Endothelial cell of umbilical vein (primary cell): ENCODE data around the gene TMEM114. TPM values are rescaled to one million over a fixed set of nuclear protein-coding genes. Genes with fewer than 3 reads are reported as not detected.

Experiments
- BruUV-seq: library from RNA; stranded (reverse); fragments of 400-500 nt; replicated peaks from 2 replicates; lab custom pipeline; 2021; lab: Mats Ljungman, UMichigan
- CTCF ChIA-PET: fragments of 300-600, 350-600 bp; sonication (Branson Sonifier 250); formaldehyde crosslinking; loops from one replicate; lab custom pipeline; 2021; ENCODE audit warnings: antibody characterized with exemption, inconsistent platforms; lab: Charles Lee
- POLR2A ChIA-PET: fragments of 300-600, 350-600 bp; sonication (Branson Sonifier 250); formaldehyde crosslinking; loops from one replicate; lab custom pipeline; 2021; ENCODE audit warnings: antibody characterized with exemption, inconsistent platforms; lab: Charles Lee
- DNase-seq: peaks from one replicate; pipeline ENCODE4 v3.0.0-alpha.2; 2011; ENCODE audit warnings: low read depth, low spot score
- FAIRE-seq: peaks from 2 replicates; lab custom pipeline; 2011; peaks lifted over from hg19 to GRCh38; lab: Jason Lieb, UNC
- H2AFZ ChIP-seq: 2 replicates; pipeline ENCODE4 v1.6.0; 2012; ENCODE audit warnings: low read depth, low read length, control low read depth, inconsistent platforms
- H3K27ac ChIP-seq: 2 replicates; pipeline ENCODE4 v1.5.1; 2011; ENCODE audit warnings: low read depth, mild to moderate bottlenecking, control low read depth, low read length, moderate library complexity; ENCODE audit not compliant: insufficient read depth
- H3K27me3 ChIP-seq, 2 experiments: 2 replicates each; pipeline versions ENCODE4 v1.6.0 to v1.6.1; 2011; ENCODE audit warnings: low read length in 2 of 2, mixed read lengths in 1 of 2; ENCODE audit not compliant: control insufficient read depth in 2 of 2, insufficient read depth in 2 of 2
- H3K36me3 ChIP-seq, 2 experiments: 2 replicates in 1 of 2; 3 replicates in 1 of 2; pipeline ENCODE4 v1.5.1; 2011; ENCODE audit warnings: low read length in 2 of 2, mild to moderate bottlenecking in 1 of 2, moderate library complexity in 1 of 2; ENCODE audit not compliant: control insufficient read depth in 2 of 2, insufficient read depth in 2 of 2; ENCODE audit errors: extremely low read depth in 1 of 2
- H3K4me1 ChIP-seq: 3 replicates; pipeline ENCODE4 v1.5.1; 2011; ENCODE audit warnings: mild to moderate bottlenecking, low read length; ENCODE audit not compliant: control insufficient read depth, insufficient read depth; ENCODE audit errors: extremely low read depth
- H3K4me2 ChIP-seq: 2 replicates; pipeline ENCODE4 v1.6.1; 2011; ENCODE audit warnings: low read length, control low read depth, mixed read lengths; ENCODE audit not compliant: insufficient read depth
- H3K4me3 ChIP-seq, 3 experiments: fragments of 200-600 bp in 1 of 3; sonication (generic), shearing (Covaris generic) in 1 of 3; replicated peaks in 1 of 3; 2 replicates each; pipeline ENCODE4 v1.5.1; 2011 to 2016; ENCODE audit warnings: control low read depth in 3 of 3, low read length in 3 of 3, mild to moderate bottlenecking in 2 of 3, inconsistent platforms in 1 of 3, low read depth in 1 of 3, moderate library complexity in 1 of 3; ENCODE audit not compliant: insufficient read depth in 1 of 3
- H3K79me2 ChIP-seq: 2 replicates; pipeline ENCODE4 v1.6.0; 2012; ENCODE audit warnings: low read length, inconsistent platforms; ENCODE audit not compliant: control insufficient read depth, insufficient read depth
- H3K9ac ChIP-seq: replicated peaks from 2 replicates; pipeline ENCODE3; 2011; ENCODE audit warnings: low read length, control low read depth; ENCODE audit not compliant: insufficient read depth; ENCODE audit errors: extremely low read depth
- H3K9me1 ChIP-seq: replicated peaks from 3 replicates; pipeline ENCODE4 v1.6.0; 2011; ENCODE audit warnings: mild to moderate bottlenecking, low read length; ENCODE audit not compliant: control insufficient read depth, insufficient read depth; ENCODE audit errors: extremely low read depth
- H3K9me3 ChIP-seq: replicated peaks from 2 replicates; pipeline ENCODE4 v1.5.1; 2012; ENCODE audit warnings: low read length, inconsistent platforms; ENCODE audit not compliant: control insufficient read depth, insufficient read depth
- H4K20me1 ChIP-seq: replicated peaks from 2 replicates; pipeline ENCODE3; 2011; ENCODE audit warnings: mild to moderate bottlenecking, low read length; ENCODE audit not compliant: control insufficient read depth, insufficient read depth; ENCODE audit errors: extremely low read depth
- CTCF ChIP-seq, 2 donors: IDR thresholded peaks; 1 replicate in 1 of 2; 2 replicates in 1 of 2; pipeline ENCODE4 v1.5.1; 2011; ENCODE audit warnings: low read length in 2 of 2, mild to moderate bottlenecking in 2 of 2, moderate library complexity in 2 of 2, control low read depth in 1 of 2, inconsistent platforms in 1 of 2, low read depth in 1 of 2; ENCODE audit not compliant: insufficient read depth in 1 of 2; ENCODE audit errors: extremely low read depth in 1 of 2
- EZH2 ChIP-seq: IDR thresholded peaks from 2 replicates; pipeline ENCODE4 v1.6.1; 2012; ENCODE audit warnings: borderline replicate concordance, low read depth, mild to moderate bottlenecking, moderate library complexity, low read length, inconsistent platforms; ENCODE audit not compliant: severe bottlenecking
- FOS ChIP-seq: IDR thresholded peaks from 2 replicates; pipeline ENCODE4 v1.6.1; 2011; ENCODE audit warnings: mild to moderate bottlenecking, low read length, moderate library complexity, borderline replicate concordance; ENCODE audit not compliant: insufficient read depth
- GATA2 ChIP-seq: IDR thresholded peaks from 2 replicates; pipeline ENCODE4 v1.7.0; 2011; ENCODE audit warnings: low read depth, mild to moderate bottlenecking, moderate library complexity, mixed read lengths, low read length; ENCODE audit not compliant: insufficient read length, insufficient read depth
- JUN ChIP-seq: IDR thresholded peaks from 2 replicates; pipeline ENCODE4 v1.6.1; 2011; ENCODE audit warnings: borderline replicate concordance, low read depth; ENCODE audit not compliant: insufficient read length, insufficient read depth
- MYC ChIP-seq: IDR thresholded peaks from one replicate; pipeline ENCODE4 v1.6.1; 2011; ENCODE audit warnings: mild to moderate bottlenecking, low read depth, low read length
- POLR2A ChIP-seq: IDR thresholded peaks from 2 replicates; pipeline ENCODE4 v1.6.1; 2012; ENCODE audit warnings: low read depth, mild to moderate bottlenecking, control low read depth, low read length
- POLR2AphosphoS5 ChIP-seq: IDR thresholded peaks from 2 replicates; pipeline ENCODE4 v1.6.1; 2012; ENCODE audit warnings: low read depth, mild to moderate bottlenecking, control low read depth, low read length, moderate library complexity; ENCODE audit not compliant: insufficient read depth
- dilution Hi-C: fragments of 300-500 bp; cut with MboI; formaldehyde crosslinking; loops from one replicate; pipeline ENCODE4 v1.15.0; 2019; ENCODE audit warnings: low sequenced_read_pairs; ENCODE audit not compliant: extremely low pct_ligation_motif_present
- intact Hi-C: fragments of 100-400 bp; cut with micrococcal nuclease; formaldehyde crosslinking; loops from one replicate; pipeline ENCODE4 v1.10.0; 2022
- polyA plus RNA-seq, 4 experiments: library from polyadenylated mRNA; depleted of rRNA in 3 of 4; stranded (reverse) in 3 of 4; unstranded in 1 of 4; fragments of >200 nt; gene quantifications; 2 replicates each; pipeline versions ENCODE4 v1.2.1 to v1.2.3, GENCODE V29; 2011 to 2012; ENCODE audit warnings: missing spikeins in 1 of 4
- total RNA-seq: library from RNA; stranded (reverse); gene quantifications from 2 replicates; pipeline ENCODE4 v1.2.3, GENCODE V29; 2021
- TF ChIP-seq, protein P1 (sequence below): IDR thresholded peaks from 2 replicates; pipeline ENCODE4 v1.6.1; 2011; ENCODE audit not compliant: insufficient read depth, insufficient read length

The TMEM114 gene
- total and polyA plus RNA-seq, 2 donors (not counting 3 experiments of a cell fraction or from before 2014, with no cell fraction given), result not detected

DNA sequence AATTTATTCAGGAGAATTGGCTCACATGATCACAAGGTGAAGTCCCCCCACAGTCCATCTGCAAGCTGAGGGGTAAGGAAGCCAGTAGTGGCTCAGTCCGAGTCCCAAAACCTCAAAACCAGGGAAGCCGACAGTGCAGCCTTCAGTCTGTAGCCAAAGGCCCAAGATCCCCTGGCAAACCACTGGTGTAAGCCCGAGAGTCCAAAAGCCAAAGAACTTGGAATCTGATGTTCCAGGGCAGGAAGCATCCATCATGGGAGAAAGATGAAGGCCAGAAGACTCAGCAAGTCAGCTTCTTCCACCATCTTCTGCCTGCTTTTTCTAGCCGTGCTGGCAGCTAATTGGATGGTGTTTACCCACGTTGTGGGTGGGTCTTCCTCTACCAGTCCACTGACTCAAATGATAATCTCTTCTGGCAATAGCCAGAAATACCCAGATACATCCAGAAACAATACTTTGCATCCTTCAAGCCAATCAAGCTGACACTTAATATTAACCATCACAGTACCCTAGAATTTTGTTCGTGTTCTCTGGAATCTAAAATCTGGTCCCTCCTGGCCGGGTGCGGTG, 40.4 kb downstream of the TMEM114 start:
- Histone ChIP-seq H3K4me3 (no peak overlapping the region), H4K20me1 (no peaks in the 10 kb centered on the region), H3K36me3 (no peaks in the 10 kb centered on the region), H2AFZ (no peak overlapping the region), H3K4me2 (no peak overlapping the region), H3K9me1 (no peaks in the 10 kb centered on the region), H3K27ac (no peak overlapping the region), H3K9me3 (no peaks in the 10 kb centered on the region), H3K79me2 (no peaks in the 10 kb centered on the region), H3K9ac (no peak overlapping the region), H3K4me1 (no peaks in the 10 kb centered on the region), H3K27me3 (no peaks in the 10 kb centered on the region)
- BruUV-seq, result no TSS peak
- FAIRE-seq, result no peak
- intact Hi-C loops (no loop called here), dilution Hi-C loops (no loop called here)
- no peak for DNase-seq
- CTCF ChIA-PET, result no interaction called here
- POLR2A ChIA-PET, result no interaction called here
- TF ChIP-seq, protein P1, sequence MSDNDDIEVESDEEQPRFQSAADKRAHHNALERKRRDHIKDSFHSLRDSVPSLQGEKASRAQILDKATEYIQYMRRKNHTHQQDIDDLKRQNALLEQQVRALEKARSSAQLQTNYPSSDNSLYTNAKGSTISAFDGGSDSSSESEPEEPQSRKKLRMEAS, result no peak
- TF ChIP-seq EZH2 (no peak), MYC (no peak), JUN (no peak), POLR2A (no peak), POLR2AphosphoS5 (no peak), FOS (no peak), GATA2 (no peak), CTCF (IDR thresholded peaks at IDR 0.05; ENCODE audit: extremely low read depth in 1 of 2, insufficient read depth in 1 of 2, low read depth in 1 of 2, low read length in 2 of 2) (no peak)
